Large intestine (tissue), 3 donors: ENCODE measurements around the gene SMG7. TPM values are rescaled to one million over a fixed set of nuclear protein-coding genes. Genes with fewer than 3 reads are reported as not detected.

ENCODE experiments used
- DNase-seq, 2 donors: peaks; one replicate each; pipeline versions ENCODE4 v3.0.0 to v3.0.0-alpha.2; 2013
- H3K27ac ChIP-seq: one replicate; pipeline ENCODE4 v1.5.1; 2013; ENCODE audit warnings: low read length
- H3K27me3 ChIP-seq: 2 replicates; pipeline ENCODE4 v1.6.1; 2013; ENCODE audit warnings: low read length; ENCODE audit not compliant: control insufficient read depth, insufficient read depth
- H3K36me3 ChIP-seq: 2 replicates; pipeline ENCODE4 v1.6.1; 2013; ENCODE audit warnings: low read length; ENCODE audit not compliant: control insufficient read depth, insufficient read depth
- H3K4me1 ChIP-seq: one replicate; pipeline ENCODE4 v1.6.1; 2013; ENCODE audit warnings: low read length; ENCODE audit not compliant: control insufficient read depth, insufficient read depth
- H3K4me3 ChIP-seq: one replicate; pipeline ENCODE4 v1.5.1; 2013; ENCODE audit warnings: low read length
- H3K9me3 ChIP-seq: one replicate; pipeline ENCODE4 v1.6.1; 2013; ENCODE audit warnings: mild to moderate bottlenecking, low read depth, low read length, moderate library complexity; ENCODE audit not compliant: control insufficient read depth
- WGBS: methylation state at CpG from one replicate; pipeline ENCODE4 v1.1.5; 2013; ENCODE audit warnings: low lambda C conversion rate; ENCODE audit not compliant: insufficient coverage; 5-methylcytosine and 5-hydroxymethylcytosine counted together
- polyA plus RNA-seq: library from polyadenylated mRNA; unstranded; fragments of 120-200 nt; gene quantifications from one replicate; pipeline ENCODE4 v1.2.1, GENCODE V29; 2013

Gene SMG7
- polyA plus RNA-seq, 1 donor = 48.0 TPM

- no CpG with 5 or more reads among the region's 8 CpGs for whole genome bisulfite sequencing
- H3K4me1 ChIP-seq = peaks cover 10% of the 10 kb centered on the region
- no peak for DNase-seq
- H3K36me3 ChIP-seq = no peaks in the 10 kb centered on the region
- H3K4me3 ChIP-seq = no peak overlapping the region
- no peak overlapping the region for H3K27ac ChIP-seq
- no peaks in the 10 kb centered on the region for H3K9me3 ChIP-seq
- H3K27me3 ChIP-seq = no peaks in the 10 kb centered on the region
Measured at GRCh38 chr1:183586926-183587325, 114.6 kb downstream of the SMG7 start.

- peak in 1 of 2 donors; percentile 56 for DNase-seq
- Histone ChIP-seq H3K36me3 (no peaks in the 10 kb centered on the region), H3K9me3 (no peaks in the 10 kb centered on the region), H3K27ac (no peak overlapping the region), H3K4me1 (peaks cover 7% of the 10 kb centered on the region), H3K4me3 (no peak overlapping the region), H3K27me3 (no peaks in the 10 kb centered on the region)
Measured at GRCh38 chr1:183588827-183589226, 116.5 kb downstream of the SMG7 start.

GRCh38 chr1:183589384-183589783, 117.1 kb downstream of the SMG7 start:
- peaks cover 7% of the 10 kb centered on the region for H3K4me1 ChIP-seq
- no peaks in the 10 kb centered on the region for H3K27me3 ChIP-seq
- H3K27ac ChIP-seq = no peak overlapping the region
- 100% methylated on average over 2 of the region's 5 CpGs for WGBS
- DNase-seq = no peak
- H3K36me3 ChIP-seq = no peaks in the 10 kb centered on the region
- H3K4me3 ChIP-seq = no peak overlapping the region
- no peaks in the 10 kb centered on the region for H3K9me3 ChIP-seq

DNA sequence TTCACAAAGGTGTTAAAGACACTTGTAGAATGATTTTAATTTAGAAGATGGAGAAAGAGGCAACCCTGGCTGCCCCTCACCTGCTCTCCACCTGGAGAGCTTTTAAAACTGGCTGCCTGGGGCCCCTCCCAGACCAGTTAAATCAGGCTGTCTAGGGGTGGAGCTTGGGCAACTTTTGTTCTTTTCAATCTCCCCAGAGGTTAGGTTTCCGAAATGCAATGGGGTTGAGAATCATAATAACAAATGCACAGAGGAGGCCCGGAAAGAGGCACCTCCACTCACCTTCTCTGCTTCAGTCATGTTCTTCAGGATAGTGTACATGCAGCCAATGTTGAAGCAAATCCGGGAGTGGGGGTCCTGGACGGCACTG, 117.6 kb downstream of the SMG7 start:
- H3K27ac ChIP-seq = peak overlapping the region; percentile 4
- H3K36me3 ChIP-seq = no peaks in the 10 kb centered on the region
- WGBS = no CpG with 5 or more reads among the region's 4 CpGs
- no peak for DNase-seq
- H3K9me3 ChIP-seq = no peaks in the 10 kb centered on the region
- H3K27me3 ChIP-seq = no peaks in the 10 kb centered on the region
- H3K4me1 ChIP-seq = peaks cover 7% of the 10 kb centered on the region
- H3K4me3 ChIP-seq = no peak overlapping the region

DNA sequence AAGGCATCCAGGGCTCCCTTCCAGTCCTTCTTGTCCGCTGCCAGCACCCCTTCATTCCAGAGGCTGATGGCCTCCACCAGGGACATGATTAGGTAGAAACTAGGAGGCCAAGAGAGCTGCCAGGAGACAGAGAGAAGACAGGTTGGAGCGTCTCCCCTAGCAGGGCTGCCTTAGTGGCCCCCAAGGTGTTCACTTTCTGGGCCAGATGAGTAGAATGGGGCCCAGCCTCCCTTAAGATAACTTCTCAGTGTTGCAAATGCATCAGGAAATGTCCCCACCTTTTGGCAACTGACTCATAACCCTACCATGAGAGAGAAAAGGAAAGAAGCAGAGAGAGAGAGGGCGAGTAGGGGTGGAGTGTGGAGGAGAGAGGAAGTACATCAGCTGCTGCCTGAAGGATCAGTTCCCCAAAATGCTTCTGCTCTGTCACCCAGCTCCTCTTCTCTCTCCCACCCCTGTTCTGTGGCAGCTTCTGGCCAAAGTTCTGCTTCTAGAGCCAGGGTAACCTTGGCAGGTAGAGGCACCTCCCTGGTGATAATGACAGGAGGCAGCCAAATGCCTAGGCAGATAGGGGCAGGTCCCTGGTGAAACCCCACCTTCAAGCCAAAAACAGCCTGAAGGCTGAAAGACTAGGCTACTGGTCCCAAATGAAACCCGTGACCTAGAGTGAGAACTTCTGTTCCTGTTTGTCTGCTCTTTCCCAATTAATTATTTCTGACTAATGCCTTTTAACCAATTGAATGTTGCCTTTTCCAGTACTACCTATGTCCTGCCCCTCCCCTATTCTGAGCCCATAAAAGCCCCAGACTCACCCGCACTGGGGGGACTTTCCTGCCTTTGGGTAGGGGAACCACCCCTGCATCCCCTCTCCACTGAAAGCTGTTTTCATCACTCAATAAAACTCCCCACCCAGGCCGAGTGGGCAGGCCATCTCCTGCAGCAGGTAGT, 118.2 kb downstream of the SMG7 start, which contains the start of gene NCF2:
Gene NCF2, minus strand, starts transcription at position 216 of the 948 bp plus-strand sequence. Its CDS starts 130 bp downstream, at position 86.
- Histone ChIP-seq H3K4me1 (peaks cover 7% of the 10 kb centered on the region), H3K27ac (peak within 1 kb of the TSS; percentile 4), H3K4me3 (no peak within 1 kb of the TSS), H3K9me3 (no peaks in the 10 kb centered on the region), H3K27me3 (no peaks in the 10 kb centered on the region), H3K36me3 (no peaks in the 10 kb centered on the region)
- peak in 1 of 2 donors; percentile 31 for DNase-seq
- no CpG with 5 or more reads among the region's 6 CpGs for WGBS

- Histone ChIP-seq H3K4me1 (peaks cover 7% of the 10 kb centered on the region), H3K27ac (no peak overlapping the region), H3K4me3 (no peak overlapping the region), H3K27me3 (no peaks in the 10 kb centered on the region), H3K36me3 (no peaks in the 10 kb centered on the region), H3K9me3 (no peaks in the 10 kb centered on the region)
- WGBS = 100% methylated on average over 3 of the region's 7 CpGs
- no peak for DNase-seq
Measured at GRCh38 chr1:183592733-183593132, 120.4 kb downstream of the SMG7 start.

GRCh38 chr1:183593356-183593755, 121.1 kb downstream of the SMG7 start:
- DNase-seq = no peak
- Histone ChIP-seq H3K4me3 (no peak overlapping the region), H3K4me1 (peaks cover 10% of the 10 kb centered on the region), H3K27ac (no peak overlapping the region), H3K36me3 (no peaks in the 10 kb centered on the region), H3K9me3 (no peaks in the 10 kb centered on the region), H3K27me3 (no peaks in the 10 kb centered on the region)
- 73% methylated on average over 2 of the region's 3 CpGs for WGBS

- H3K4me1 ChIP-seq = peaks cover 3% of the 10 kb centered on the region
- no peaks in the 10 kb centered on the region for H3K36me3 ChIP-seq
- H3K9me3 ChIP-seq = no peaks in the 10 kb centered on the region
- DNase-seq = no peak
- H3K27ac ChIP-seq = no peak overlapping the region
- WGBS = no CpG with 5 or more reads among the region's 2 CpGs
- no peak overlapping the region for H3K4me3 ChIP-seq
- no peaks in the 10 kb centered on the region for H3K27me3 ChIP-seq
Measured at GRCh38 chr1:183595537-183595936, 123.2 kb downstream of the SMG7 start.

DNA sequence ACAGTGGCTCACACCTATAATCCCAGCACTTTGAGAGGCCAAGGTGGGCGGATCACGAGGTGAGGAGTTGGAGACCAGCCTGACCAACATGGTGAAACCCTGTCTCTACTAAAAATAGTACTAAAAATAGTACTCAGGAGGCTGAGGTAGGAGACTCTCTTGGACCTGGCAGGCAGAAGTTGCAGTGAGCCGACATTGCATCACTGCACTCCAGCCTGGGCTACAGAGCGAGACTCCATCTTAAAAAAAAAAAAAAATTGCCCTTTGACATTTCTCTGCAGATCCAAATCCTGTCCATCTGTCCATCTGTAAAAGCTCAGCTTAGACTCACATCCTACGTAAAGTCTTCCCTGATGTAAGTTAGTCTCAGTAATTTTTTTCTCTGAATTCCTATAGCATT, 124.2 kb downstream of the SMG7 start:
- H3K4me3 ChIP-seq = no peak overlapping the region
- no peak for DNase-seq
- H3K36me3 ChIP-seq = no peaks in the 10 kb centered on the region
- no peak overlapping the region for H3K27ac ChIP-seq
- peaks cover 3% of the 10 kb centered on the region for H3K4me1 ChIP-seq
- no peaks in the 10 kb centered on the region for H3K9me3 ChIP-seq
- no peaks in the 10 kb centered on the region for H3K27me3 ChIP-seq
- WGBS = no CpG with 5 or more reads among the region's 5 CpGs

GRCh38 chr1:183597656-183598347, 125.5 kb downstream of the SMG7 start:
- 92% methylated on average over 4 of the region's 5 CpGs for WGBS
- no peaks in the 10 kb centered on the region for H3K27me3 ChIP-seq
- H3K36me3 ChIP-seq = no peaks in the 10 kb centered on the region
- no peak overlapping the region for H3K27ac ChIP-seq
- H3K9me3 ChIP-seq = no peaks in the 10 kb centered on the region
- H3K4me3 ChIP-seq = no peak overlapping the region
- H3K4me1 ChIP-seq = peaks cover 3% of the 10 kb centered on the region
- DNase-seq = no peak
